HEK293 (cell line): ENCODE measurements around the gene ADAMTS5.

Experiments used
- CTCF ChIP-seq: fragments of 450-650 bp; formaldehyde crosslinking; IDR thresholded peaks from 2 replicates; pipeline ENCODE4 v1.5.1; 2016; ENCODE audit warnings: missing biosample characterization, missing genetic modification characterization
- SETDB1 ChIP-seq: IDR thresholded peaks from one replicate; pipeline ENCODE4 v1.6.1; 2017; ENCODE audit warnings: mild to moderate bottlenecking, low read length, moderate library complexity, mixed read lengths; ENCODE audit not compliant: insufficient read length
- SP2 ChIP-seq: fragments of 450-650 bp; formaldehyde crosslinking; IDR thresholded peaks from 2 replicates; pipeline ENCODE4 v1.5.1; 2016; ENCODE audit warnings: missing biosample characterization, missing genetic modification characterization
- TF ChIP-seq, protein P1 (sequence below): fragments of 450-650 bp; formaldehyde crosslinking; IDR thresholded peaks from 2 replicates; pipeline ENCODE4 v1.5.1; 2016; ENCODE audit warnings: missing biosample characterization, missing genetic modification characterization

DNA sequence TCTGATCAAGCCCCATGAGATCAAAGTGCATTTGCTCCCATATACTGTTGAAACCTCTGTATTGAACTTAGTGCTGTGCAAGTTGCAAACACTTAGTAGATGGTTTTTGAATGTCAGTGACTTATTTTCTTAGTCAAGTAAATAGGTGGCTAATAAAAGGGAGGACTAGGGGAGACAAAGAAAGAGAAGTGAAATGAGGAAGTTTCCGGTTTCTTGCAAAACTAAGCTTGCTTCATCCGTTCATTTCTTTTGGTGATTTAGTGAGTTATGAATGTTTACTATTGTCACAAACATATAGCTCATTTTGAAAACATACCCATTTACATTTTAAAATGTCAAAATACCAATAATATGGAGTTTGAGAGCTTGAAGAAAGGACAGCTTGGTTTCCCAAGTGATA, 23.0 kb downstream of the ADAMTS5 start:
- TF ChIP-seq CTCF (tag by site-specific recombination), result no peak
- no peak for TF ChIP-seq SP2 (tag by site-specific recombination)
- TF ChIP-seq, protein P1, sequence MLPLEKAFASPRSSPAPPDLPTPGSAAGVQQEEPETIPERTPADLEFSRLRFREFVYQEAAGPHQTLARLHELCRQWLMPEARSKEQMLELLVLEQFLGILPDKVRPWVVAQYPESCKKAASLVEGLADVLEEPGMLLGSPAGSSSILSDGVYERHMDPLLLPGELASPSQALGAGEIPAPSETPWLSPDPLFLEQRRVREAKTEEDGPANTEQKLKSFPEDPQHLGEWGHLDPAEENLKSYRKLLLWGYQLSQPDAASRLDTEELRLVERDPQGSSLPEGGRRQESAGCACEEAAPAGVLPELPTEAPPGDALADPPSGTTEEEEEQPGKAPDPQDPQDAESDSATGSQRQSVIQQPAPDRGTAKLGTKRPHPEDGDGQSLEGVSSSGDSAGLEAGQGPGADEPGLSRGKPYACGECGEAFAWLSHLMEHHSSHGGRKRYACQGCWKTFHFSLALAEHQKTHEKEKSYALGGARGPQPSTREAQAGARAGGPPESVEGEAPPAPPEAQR (tag by site-specific recombination), result no peak
- no peak for TF ChIP-seq SETDB1
